ENCODE results near the gene ANTXRL.
"Not testable (repeated sequence)": the region's sequence is repeated elsewhere in the genome, so short reads cannot be mapped to it uniquely, and the experiment has no call there.

ANTXRL gene

GRCh38 chr10:46374410-46374809, 87.6 kb downstream of the ANTXRL start:
- DNase-seq, result not testable (repeated sequence)

DNA sequence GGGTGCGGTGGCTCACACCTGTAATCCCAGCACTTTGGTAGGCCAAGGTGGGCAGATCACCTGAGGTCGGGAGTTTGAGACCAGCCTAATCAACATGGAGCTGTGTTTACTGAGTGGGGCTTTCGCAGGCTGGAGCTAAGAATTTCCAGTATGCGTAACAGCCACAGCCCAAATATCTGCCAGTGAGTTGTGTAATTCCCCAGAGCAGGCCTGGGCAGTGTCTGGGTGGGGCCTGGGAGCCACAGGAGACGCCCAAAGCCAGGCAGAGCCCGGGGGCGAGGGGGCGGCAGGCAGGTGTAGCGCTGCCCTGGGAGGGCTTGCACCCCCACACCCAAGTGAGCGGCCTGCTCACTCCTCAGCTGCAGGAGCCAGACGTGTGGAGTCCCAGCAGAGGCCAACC, 88.6 kb downstream of the ANTXRL start, which contains the start of gene ANXA8L1:
Gene ANXA8L1, plus strand, starts transcription at position 371 of the 400 bp plus-strand sequence. CDS start 76 bp downstream, outside the sequence.
- not testable (repeated sequence) for DNase-seq

GRCh38 chr10:46377022-46377421, 90.2 kb downstream of the ANTXRL start:
- DNase-seq, result not testable (repeated sequence)

DNA sequence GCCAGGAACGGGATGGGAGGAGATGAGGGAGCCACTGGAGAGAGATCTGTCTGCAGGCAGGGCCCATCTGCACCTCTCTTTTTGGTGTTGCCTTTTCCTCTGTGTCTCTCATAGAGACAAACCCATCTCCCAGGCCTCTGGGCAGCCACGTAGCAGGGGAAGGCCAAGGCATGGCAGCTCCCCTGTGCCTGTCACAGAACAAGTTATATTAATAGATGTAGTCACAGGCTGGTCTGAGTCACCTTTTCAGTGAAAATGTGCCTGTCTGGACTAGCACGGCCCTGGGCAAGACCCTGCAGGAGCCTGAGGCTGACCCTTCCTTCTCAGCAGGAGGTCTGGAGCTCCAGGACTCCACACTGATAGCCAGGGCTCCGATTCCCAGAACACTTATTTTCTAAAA, 90.9 kb downstream of the ANTXRL start:
- not testable (repeated sequence) for DNase-seq

DNA sequence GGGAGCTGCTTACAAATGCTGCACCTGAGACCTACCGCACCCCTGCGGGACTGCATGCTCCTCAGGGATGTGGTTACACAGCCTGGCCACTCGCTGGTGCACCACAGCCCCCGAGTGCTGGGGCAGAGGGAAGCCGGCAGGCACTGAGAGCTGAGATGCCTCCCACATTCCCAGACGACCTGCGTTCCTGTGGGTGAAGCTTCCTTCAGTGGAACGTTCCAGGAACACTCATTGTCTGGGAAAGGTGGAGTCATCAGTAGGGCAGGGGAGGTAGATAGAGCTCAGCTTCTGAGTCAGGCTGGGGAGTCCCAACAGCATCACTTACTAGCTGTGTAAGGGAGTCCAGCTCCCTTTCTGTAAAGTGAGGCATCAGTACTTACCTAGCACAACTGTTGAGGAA, 91.3 kb downstream of the ANTXRL start:
- not testable (repeated sequence) for DNase-seq

GRCh38 chr10:46379233-46379848, 92.5 kb downstream of the ANTXRL start:
- not testable (repeated sequence) for DNase-seq

All from NCI-H1694 (cell line).